Osteoblast (primary cell): ENCODE results near the gene MMP3. TPM values are rescaled to one million over a fixed set of nuclear protein-coding genes. Genes with fewer than 3 reads are reported as not detected.

Experiments
- DNase-seq: peaks from one replicate; pipeline ENCODE4 v3.0.0; 2011; ENCODE audit warnings: low spot score, mixed read lengths; ENCODE audit not compliant: insufficient read length; ENCODE audit errors: missing footprints
- H2AFZ ChIP-seq: 2 replicates; pipeline ENCODE4 v1.6.0; 2011; ENCODE audit warnings: mild to moderate bottlenecking, low read length
- H3K27ac ChIP-seq: 2 replicates; pipeline ENCODE4 v1.5.1; 2011; ENCODE audit warnings: mild to moderate bottlenecking, low read depth, low read length, moderate library complexity
- H3K27me3 ChIP-seq: 2 replicates; pipeline ENCODE4 v1.6.0; 2012; ENCODE audit warnings: mild to moderate bottlenecking, control low read depth, inconsistent platforms, low read length, moderate library complexity; ENCODE audit not compliant: insufficient read depth
- H3K36me3 ChIP-seq: 2 replicates; pipeline ENCODE4 v1.5.1; 2011; ENCODE audit warnings: mild to moderate bottlenecking, low read length, control low read depth, moderate library complexity; ENCODE audit not compliant: insufficient read depth
- H3K4me1 ChIP-seq: 2 replicates; pipeline ENCODE4 v1.5.1; 2011; ENCODE audit warnings: mild to moderate bottlenecking, low read length, control low read depth, moderate library complexity; ENCODE audit not compliant: insufficient read depth
- H3K4me2 ChIP-seq: 2 replicates; pipeline ENCODE4 v1.6.0; 2011; ENCODE audit warnings: mild to moderate bottlenecking, low read length; ENCODE audit not compliant: insufficient read depth
- H3K4me3 ChIP-seq: fragments of 200-600 bp; sonication (generic); 3 replicates; pipeline ENCODE4 v1.5.1; 2012; ENCODE audit warnings: mild to moderate bottlenecking, low read length, inconsistent platforms; ENCODE audit not compliant: insufficient read depth
- H3K79me2 ChIP-seq: 2 replicates; pipeline ENCODE4 v1.6.0; 2012; ENCODE audit warnings: mild to moderate bottlenecking, low read length, control low read depth, inconsistent platforms; ENCODE audit not compliant: insufficient read depth
- H3K9me3 ChIP-seq: 2 replicates; pipeline ENCODE4 v1.5.1; 2011; ENCODE audit warnings: low read depth, low read length, control low read depth
- H4K20me1 ChIP-seq: 2 replicates; pipeline ENCODE4 v1.6.0; 2012; ENCODE audit warnings: mild to moderate bottlenecking, low read length, control low read depth; ENCODE audit not compliant: insufficient read depth
- total RNA-seq: library from RNA; depleted of rRNA; stranded (reverse); fragments of >200 nt; gene quantifications from 2 replicates; pipeline ENCODE4 v1.2.3, GENCODE V29; 2012
- TF ChIP-seq, protein P1 (sequence below): IDR thresholded peaks from 2 replicates; pipeline ENCODE4 v1.5.1; 2011; ENCODE audit warnings: mild to moderate bottlenecking, low read depth, low read length, moderate library complexity; ENCODE audit errors: extremely low read depth

Gene MMP3
- total RNA-seq, 1 donor, result 5.1 TPM

DNA sequence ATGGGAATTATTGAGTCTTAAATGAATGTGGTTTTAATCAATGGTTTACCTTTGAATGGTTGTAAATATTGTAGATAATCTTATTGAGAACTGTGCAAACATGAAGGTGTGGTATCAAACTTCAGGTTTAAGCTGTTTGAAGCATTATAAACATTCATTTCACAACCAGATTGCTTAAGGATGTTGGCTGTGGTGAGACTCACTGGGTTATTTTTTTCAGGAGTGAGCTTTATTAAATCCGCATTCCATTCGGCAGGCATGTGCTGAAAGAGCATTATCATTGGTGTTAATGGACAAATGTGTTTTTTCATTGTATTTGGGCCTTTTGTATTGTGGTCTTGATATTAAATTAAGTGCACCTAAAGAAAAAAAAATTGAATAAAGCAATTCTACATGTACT lies 9.7 kb downstream of the MMP3 start:
- DNase-seq, result no peak
- H3K79me2 ChIP-seq, result no peaks in the 10 kb centered on the region
- H3K9me3 ChIP-seq, result no peaks in the 10 kb centered on the region
- no peak overlapping the region for H3K4me3 ChIP-seq
- no peak overlapping the region for H3K4me2 ChIP-seq
- TF ChIP-seq, protein P1, sequence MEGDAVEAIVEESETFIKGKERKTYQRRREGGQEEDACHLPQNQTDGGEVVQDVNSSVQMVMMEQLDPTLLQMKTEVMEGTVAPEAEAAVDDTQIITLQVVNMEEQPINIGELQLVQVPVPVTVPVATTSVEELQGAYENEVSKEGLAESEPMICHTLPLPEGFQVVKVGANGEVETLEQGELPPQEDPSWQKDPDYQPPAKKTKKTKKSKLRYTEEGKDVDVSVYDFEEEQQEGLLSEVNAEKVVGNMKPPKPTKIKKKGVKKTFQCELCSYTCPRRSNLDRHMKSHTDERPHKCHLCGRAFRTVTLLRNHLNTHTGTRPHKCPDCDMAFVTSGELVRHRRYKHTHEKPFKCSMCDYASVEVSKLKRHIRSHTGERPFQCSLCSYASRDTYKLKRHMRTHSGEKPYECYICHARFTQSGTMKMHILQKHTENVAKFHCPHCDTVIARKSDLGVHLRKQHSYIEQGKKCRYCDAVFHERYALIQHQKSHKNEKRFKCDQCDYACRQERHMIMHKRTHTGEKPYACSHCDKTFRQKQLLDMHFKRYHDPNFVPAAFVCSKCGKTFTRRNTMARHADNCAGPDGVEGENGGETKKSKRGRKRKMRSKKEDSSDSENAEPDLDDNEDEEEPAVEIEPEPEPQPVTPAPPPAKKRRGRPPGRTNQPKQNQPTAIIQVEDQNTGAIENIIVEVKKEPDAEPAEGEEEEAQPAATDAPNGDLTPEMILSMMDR, result no peak
- no peaks in the 10 kb centered on the region for H3K36me3 ChIP-seq
- peaks cover 17% of the 10 kb centered on the region for H3K4me1 ChIP-seq
- H4K20me1 ChIP-seq, result no peaks in the 10 kb centered on the region
- no peaks in the 10 kb centered on the region for H3K27me3 ChIP-seq
- no peak overlapping the region for H2AFZ ChIP-seq
- no peak overlapping the region for H3K27ac ChIP-seq

DNA sequence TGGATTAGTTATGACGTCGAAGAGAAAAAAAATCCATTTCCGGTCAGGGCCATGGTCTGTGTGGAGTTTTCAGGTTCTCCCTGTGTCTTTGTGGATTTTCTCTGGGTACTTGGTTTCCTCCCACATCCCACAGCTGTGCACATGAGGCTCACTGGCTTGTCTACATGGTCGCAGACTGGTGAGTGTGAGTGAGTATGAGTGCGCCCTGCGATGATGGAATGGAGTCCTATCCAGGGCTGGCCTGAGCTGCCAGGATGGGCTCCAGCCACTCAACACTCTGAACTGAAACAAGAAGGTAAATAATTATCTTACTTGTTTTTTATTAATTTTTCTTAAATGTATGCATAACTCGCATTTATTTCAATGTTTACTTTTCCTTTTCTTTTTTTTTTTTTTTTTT lies 10.8 kb downstream of the MMP3 start:
- Histone ChIP-seq H3K4me2 (no peak overlapping the region), H3K4me3 (no peak overlapping the region)

DNA sequence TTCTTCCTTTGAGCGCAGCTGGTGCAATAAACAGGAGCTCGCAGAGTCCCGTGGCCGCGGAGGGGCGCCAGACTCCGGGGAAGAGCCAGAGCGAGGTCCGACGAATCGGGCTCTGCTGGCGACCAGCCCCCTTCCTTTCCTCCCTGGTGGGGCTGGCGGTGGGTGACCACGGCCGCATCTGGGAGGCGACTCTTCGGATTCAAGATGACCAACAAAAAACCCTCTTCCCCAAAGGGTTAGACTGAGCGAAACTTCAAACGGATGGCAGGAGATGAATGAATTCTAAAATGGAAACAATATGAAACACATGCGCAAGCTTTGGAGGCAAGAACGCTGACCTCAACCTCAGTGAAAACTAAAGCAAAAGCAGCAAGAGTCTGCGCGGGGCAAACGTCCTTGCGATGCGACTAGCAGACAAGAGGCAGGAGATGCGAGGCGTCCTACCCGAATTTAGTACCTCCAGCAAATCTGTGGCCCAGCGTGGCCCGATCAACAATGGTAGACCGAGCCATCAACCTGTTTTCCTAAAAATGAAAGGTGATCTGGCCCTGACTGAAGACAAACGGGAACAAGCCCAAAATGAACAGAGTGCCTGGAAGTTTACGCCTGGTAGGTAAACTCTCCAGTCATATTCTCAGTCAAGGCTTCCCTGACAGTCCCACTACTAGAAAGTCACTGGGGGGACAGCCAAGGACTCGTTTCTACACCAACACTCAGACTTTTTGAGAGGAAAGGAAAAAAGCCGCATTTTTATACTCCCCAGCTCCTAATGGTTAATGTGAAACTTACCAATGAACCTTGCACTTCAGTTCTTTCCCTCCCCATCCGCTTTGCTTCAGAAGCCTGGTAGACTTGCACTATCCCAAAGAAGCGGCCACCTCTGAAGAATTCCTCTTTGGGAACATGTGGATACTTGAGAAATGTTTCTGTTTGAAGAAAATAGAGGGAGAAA lies 11.6 kb downstream of the MMP3 start:
- DNase-seq, result peak; percentile 57
- peak overlapping the region; percentile 38 for H3K27ac ChIP-seq

More for the DNA sequence above, 10.8 kb downstream of the MMP3 start:
- Histone ChIP-seq H4K20me1 (no peaks in the 10 kb centered on the region), H2AFZ (no peak overlapping the region), H3K4me1 (peaks cover 17% of the 10 kb centered on the region), H3K36me3 (no peaks in the 10 kb centered on the region), H3K9me3 (no peaks in the 10 kb centered on the region), H3K27me3 (no peaks in the 10 kb centered on the region), H3K27ac (no peak overlapping the region), H3K79me2 (no peaks in the 10 kb centered on the region)
- TF ChIP-seq, protein P1, result no peak
- no peak for DNase-seq

DNA sequence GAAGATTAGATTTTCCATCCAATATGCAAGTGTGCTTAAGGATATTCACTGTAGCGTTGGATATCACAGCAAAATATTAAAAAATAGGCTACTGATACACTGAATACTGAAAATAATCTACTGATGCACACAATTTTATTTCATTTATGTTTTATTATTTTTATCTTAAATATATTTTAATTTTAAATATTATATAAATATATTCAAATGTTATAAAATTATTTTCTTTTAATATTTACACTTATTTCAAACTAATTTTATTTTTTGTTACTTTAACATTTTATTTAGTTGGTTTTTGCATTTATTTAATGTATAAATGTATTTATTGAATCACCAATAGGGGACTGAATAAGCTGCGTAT lies 12.3 kb downstream of the MMP3 start:
- peaks cover 9% of the 10 kb centered on the region for H3K4me1 ChIP-seq
- H3K4me2 ChIP-seq, result peak overlapping the region; percentile 86
- H3K27me3 ChIP-seq, result no peaks in the 10 kb centered on the region
- no peak overlapping the region for H3K27ac ChIP-seq
- no peaks in the 10 kb centered on the region for H3K9me3 ChIP-seq
- no peak overlapping the region for H2AFZ ChIP-seq
- H3K4me3 ChIP-seq, result no peak overlapping the region
- no peaks in the 10 kb centered on the region for H4K20me1 ChIP-seq
- TF ChIP-seq, protein P1, result no peak
- no peaks in the 10 kb centered on the region for H3K79me2 ChIP-seq
- H3K36me3 ChIP-seq, result no peaks in the 10 kb centered on the region
- no peak for DNase-seq

More for the DNA sequence above, 11.6 kb downstream of the MMP3 start:
- Histone ChIP-seq H3K4me2 (peak overlapping the region; percentile 86), H3K79me2 (no peaks in the 10 kb centered on the region), H3K36me3 (no peaks in the 10 kb centered on the region), H3K4me3 (peak overlapping the region; percentile 77), H3K4me1 (peaks cover 15% of the 10 kb centered on the region), H4K20me1 (no peaks in the 10 kb centered on the region), H3K9me3 (no peaks in the 10 kb centered on the region), H3K27me3 (no peaks in the 10 kb centered on the region), H2AFZ (peak overlapping the region; percentile 92)
- TF ChIP-seq, protein P1, result peak; percentile 80
